Tibial artery (tissue), 4 donors: ENCODE data around the gene PKD1L1.

ENCODE experiments used
- DNase-seq, 2 donors: peaks; one replicate each; pipeline ENCODE4 v3.0.0-alpha.2; 2019
- H3K27ac ChIP-seq, 2 donors: fragments of 200-600 bp; sonication (generic) in 1 of 2; 1 replicate in 1 of 2; 2 replicates in 1 of 2; pipeline ENCODE4 v1.5.1; 2018 to 2019; ENCODE audit warnings: mild to moderate bottlenecking in 1 of 2
- H3K27me3 ChIP-seq, 2 donors: fragments of 200-600 bp; sonication (generic) in 1 of 2; one replicate each; pipeline versions ENCODE4 v1.5.1 to v1.6.0; 2016 to 2019
- H3K36me3 ChIP-seq, 3 donors: fragments of 200-600 bp; sonication (generic) in 2 of 3; one replicate each; pipeline ENCODE4 v1.5.1; 2016 to 2019; ENCODE audit warnings: mild to moderate bottlenecking in 2 of 3
- H3K4me1 ChIP-seq, 4 donors: fragments of 200-600 bp; sonication (generic) in 2 of 4; 1 replicate in 3 of 4; 2 replicates in 1 of 4; pipeline ENCODE4 v1.5.1; 2016 to 2019
- H3K4me3 ChIP-seq, 2 donors: fragments of 200-600 bp; sonication (generic) in 1 of 2; 1 replicate in 1 of 2; 2 replicates in 1 of 2; pipeline ENCODE4 v1.5.1; 2018 to 2019; ENCODE audit warnings: mild to moderate bottlenecking in 2 of 2
- H3K9me3 ChIP-seq, 3 donors: fragments of 200-600 bp; sonication (generic) in 1 of 3; one replicate each; pipeline ENCODE4 v1.5.1; 2016 to 2019
- intact Hi-C: fragments of 100-400 bp; cut with DNase I; formaldehyde crosslinking; loops from one replicate; pipeline ENCODE4 v1.15.0; 2023; ENCODE audit warnings: low total_unique reads
- TF ChIP-seq, protein P1 (sequence below), 2 experiments: fragments of 200-600 bp in 1 of 2; fragments of 450-650 bp in 1 of 2; IDR thresholded peaks; one replicate each; pipeline ENCODE4 v1.5.1; 2017 to 2019; ENCODE audit warnings: antibody characterized with exemption in 2 of 2, mild to moderate bottlenecking in 1 of 2, moderate library complexity in 1 of 2

PKD1L1 gene

DNA sequence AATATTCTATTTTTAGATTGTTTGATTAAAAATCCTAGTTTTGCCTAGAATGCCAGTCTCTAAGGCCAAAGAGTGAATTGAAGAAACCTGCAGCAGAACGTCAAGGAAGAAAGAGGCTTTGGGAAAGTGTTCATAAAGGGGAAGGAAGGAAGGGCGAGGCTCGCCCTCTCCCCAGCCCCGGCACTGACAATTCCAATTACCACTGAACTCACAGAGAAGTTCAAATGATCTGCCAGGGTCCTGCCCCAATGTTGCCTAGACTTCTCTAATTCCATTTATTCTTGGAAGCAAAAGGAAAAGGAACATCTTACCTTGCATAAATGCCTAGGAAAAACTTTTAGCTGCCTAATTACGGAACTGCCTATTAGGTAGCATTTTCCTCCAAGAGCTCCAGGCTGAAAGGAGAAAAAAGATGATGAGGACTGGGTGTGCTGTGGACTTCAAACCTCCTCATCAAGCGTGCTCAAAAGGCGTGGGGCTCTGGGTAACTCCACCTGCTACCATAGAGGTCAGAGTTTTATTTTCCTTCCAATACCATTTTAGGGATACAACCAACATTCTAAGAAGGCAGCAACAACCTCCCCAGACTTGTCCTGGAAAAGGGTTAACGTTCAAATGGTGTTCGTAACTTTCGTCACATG is 134.5 kb downstream of the PKD1L1 start:
- intact Hi-C loops, result loop anchor here (10.0 kb wide), 1 partner anchor 979 kb away; no protein-coding TSS in a partner anchor
- Histone ChIP-seq H3K27me3 (no peaks in the 10 kb centered on the region), H3K36me3 (no peaks in the 10 kb centered on the region), H3K27ac (no peak overlapping the region), H3K9me3 (no peaks in the 10 kb centered on the region), H3K4me1 (peaks cover 0 to 26% (median 3%) of the 10 kb centered on the region in 4 donors), H3K4me3 (no peak overlapping the region)
- TF ChIP-seq, protein P1, sequence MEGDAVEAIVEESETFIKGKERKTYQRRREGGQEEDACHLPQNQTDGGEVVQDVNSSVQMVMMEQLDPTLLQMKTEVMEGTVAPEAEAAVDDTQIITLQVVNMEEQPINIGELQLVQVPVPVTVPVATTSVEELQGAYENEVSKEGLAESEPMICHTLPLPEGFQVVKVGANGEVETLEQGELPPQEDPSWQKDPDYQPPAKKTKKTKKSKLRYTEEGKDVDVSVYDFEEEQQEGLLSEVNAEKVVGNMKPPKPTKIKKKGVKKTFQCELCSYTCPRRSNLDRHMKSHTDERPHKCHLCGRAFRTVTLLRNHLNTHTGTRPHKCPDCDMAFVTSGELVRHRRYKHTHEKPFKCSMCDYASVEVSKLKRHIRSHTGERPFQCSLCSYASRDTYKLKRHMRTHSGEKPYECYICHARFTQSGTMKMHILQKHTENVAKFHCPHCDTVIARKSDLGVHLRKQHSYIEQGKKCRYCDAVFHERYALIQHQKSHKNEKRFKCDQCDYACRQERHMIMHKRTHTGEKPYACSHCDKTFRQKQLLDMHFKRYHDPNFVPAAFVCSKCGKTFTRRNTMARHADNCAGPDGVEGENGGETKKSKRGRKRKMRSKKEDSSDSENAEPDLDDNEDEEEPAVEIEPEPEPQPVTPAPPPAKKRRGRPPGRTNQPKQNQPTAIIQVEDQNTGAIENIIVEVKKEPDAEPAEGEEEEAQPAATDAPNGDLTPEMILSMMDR (IDR thresholded peaks at IDR 0.05), result no peak
- no peak for DNase-seq

DNA sequence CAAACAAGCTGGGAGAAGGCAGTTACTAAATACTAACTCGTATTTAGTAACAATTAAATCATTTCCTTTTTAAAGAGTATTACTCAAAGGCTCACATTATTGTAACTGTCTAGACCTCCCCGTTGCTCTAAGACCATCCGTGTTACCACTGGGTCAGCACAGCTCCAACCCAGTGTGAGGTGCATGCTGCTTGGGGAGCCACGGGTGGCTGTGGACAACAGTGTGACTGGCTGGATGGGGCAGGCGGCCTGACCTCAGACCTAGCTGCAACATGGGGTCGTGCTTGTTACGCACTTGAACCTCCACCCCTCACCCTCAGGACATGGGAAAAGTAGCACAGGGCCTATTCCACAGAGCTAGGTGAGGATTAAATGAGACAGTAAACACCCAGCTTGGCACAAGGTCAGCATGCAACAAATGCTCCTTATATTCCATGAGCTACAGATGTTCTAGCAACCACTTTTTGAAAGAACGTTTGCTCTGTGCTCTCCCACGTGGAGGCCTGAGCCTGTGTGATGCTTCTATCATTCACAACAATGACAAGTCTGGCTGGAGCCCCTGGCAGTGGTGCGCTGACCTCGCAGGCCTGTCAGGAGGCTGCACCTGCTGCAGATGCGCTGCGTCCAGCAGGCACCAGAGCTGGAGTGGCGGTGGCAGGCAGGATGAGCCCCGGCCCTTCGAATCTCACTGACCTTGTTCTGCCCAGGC is 135.7 kb downstream of the PKD1L1 start:
- no peak overlapping the region for H3K27ac ChIP-seq
- DNase-seq, result peak in 1 of 2 donors; percentile 53
- intact Hi-C loops, result loop anchor here (10.0 kb wide), 1 partner anchor 978 kb away; no protein-coding TSS in a partner anchor

DNA sequence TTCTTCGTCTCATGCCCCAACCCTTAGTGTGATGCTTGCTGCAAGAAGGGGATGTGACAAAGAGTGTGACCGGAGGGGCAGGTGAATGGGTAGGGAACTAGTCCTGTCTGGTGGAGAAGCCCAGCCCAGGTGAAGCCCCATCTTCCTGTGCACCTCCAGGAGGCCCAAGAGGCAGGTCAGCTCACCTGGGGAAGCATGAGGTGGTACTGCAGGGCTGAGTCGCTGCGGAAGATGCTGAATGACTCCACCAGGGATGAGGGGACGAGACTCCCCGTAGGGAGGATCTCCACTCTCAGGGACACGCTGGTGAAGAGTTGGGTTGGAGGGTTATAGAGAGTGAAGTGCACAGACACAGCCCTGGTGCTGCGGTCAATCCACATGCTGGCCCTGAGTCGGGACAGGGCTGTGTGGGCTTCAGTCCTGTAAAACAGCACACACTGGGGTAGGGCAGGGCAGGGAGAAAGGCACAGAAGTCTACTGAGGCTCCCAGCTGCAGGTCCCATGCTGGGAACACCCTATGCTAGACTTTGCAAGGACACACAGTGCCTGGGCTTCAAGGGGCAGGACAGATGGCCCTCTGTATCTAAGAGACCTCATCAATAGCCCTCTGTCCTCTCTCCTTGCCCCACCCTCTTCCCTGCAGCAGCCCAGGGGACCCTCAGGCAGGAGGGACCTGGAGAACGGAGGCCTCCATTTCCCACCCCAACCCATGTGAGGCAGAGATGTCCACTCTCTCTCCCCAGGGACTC is 136.5 kb downstream of the PKD1L1 start:
- Histone ChIP-seq H3K4me1 (peaks cover 0 to 17% (median 6%) of the 10 kb centered on the region in 4 donors), H3K4me3 (no peak overlapping the region), H3K36me3 (no peaks in the 10 kb centered on the region), H3K27me3 (no peaks in the 10 kb centered on the region), H3K9me3 (no peaks in the 10 kb centered on the region), H3K27ac (no peak overlapping the region)
- TF ChIP-seq, protein P1 (IDR thresholded peaks at IDR 0.05), result no peak
- peak in 1 of 2 donors; percentile 43 for DNase-seq
- intact Hi-C loops, result loop anchor here (10.0 kb wide), 1 partner anchor 977 kb away; no protein-coding TSS in a partner anchor

More for the DNA sequence above, 135.7 kb downstream of the PKD1L1 start:
- Histone ChIP-seq H3K27me3 (no peaks in the 10 kb centered on the region), H3K4me3 (no peak overlapping the region), H3K9me3 (no peaks in the 10 kb centered on the region), H3K36me3 (no peaks in the 10 kb centered on the region), H3K4me1 (peaks cover 0 to 15% (median 3%) of the 10 kb centered on the region in 4 donors)
- TF ChIP-seq, protein P1 (IDR thresholded peaks at IDR 0.05), result no peak

DNA sequence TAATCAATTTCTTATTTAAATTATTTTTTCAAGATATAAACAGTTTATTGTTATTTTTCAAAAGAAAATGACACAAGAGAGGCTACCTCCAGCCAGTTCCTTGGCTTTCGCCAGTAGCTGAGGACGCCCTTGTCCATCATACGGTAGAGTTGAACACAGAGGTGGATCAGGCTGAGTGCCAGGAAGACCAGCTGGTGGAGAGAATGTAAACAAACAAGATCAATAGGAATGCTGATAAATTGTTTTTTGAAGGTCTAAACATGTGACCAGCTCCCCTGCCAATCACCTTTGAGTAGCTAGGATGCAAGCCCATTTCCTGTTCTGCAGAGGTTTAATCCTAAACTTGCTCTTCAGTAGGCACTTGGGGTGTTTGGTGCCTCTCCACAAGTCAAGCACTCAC is 138.9 kb downstream of the PKD1L1 start:
- Histone ChIP-seq H3K27ac (no peak overlapping the region), H3K36me3 (no peaks in the 10 kb centered on the region), H3K27me3 (no peaks in the 10 kb centered on the region), H3K9me3 (no peaks in the 10 kb centered on the region), H3K4me3 (no peak overlapping the region), H3K4me1 (peaks cover 0 to 23% (median 10%) of the 10 kb centered on the region in 4 donors)
- no peak for DNase-seq
- TF ChIP-seq, protein P1 (IDR thresholded peaks at IDR 0.05), result no peak
- intact Hi-C loops, result no loop called here

DNA sequence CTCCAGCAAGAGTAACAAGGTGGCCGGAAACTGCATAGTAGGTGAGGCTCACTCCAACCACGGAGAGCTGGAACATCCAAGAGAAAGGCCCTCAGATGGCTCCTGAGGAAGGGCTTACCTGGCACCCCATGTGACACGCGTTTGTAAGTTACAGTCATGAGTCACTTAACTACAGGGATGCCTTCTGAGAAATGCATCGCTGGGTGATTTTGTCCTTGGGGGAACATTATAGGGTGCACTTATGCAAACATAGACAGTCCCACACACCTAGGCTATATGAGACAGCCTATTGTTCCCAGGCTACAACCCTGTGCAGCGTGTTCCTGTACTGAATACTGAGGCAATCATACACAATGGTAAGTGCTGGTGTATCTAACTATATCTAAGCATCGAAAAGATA is 139.9 kb downstream of the PKD1L1 start:
- Histone ChIP-seq H3K27ac (no peak overlapping the region), H3K4me3 (no peak overlapping the region), H3K4me1 (peaks cover 0 to 23% (median 10%) of the 10 kb centered on the region in 4 donors), H3K27me3 (no peaks in the 10 kb centered on the region), H3K9me3 (no peaks in the 10 kb centered on the region), H3K36me3 (no peaks in the 10 kb centered on the region)
- TF ChIP-seq, protein P1 (IDR thresholded peaks at IDR 0.05), result no peak
- no peak for DNase-seq
- intact Hi-C loops, result no loop called here
